Measurements from ENCODE around the gene SMG6.

SMG6 gene

GRCh38 chr17:2082003-2082781 lies 221.4 kb downstream of the SMG6 start:
- Histone ChIP-seq H3K9me3 (ENCODE audit: control insufficient read depth, low read length) (no peaks in the 10 kb centered on the region), H3K27ac (ENCODE audit: insufficient read depth, low read depth, low read length, poor library complexity, severe bottlenecking) (no peak overlapping the region), H3K4me1 (ENCODE audit: control insufficient read depth, insufficient read depth, low read length) (no peaks in the 10 kb centered on the region), H3K36me3 (ENCODE audit: control insufficient read depth, insufficient read depth, low read length) (peaks cover 13% of the 10 kb centered on the region), H3K4me3 (ENCODE audit: insufficient read depth, low read depth, low read length) (no peak overlapping the region), H3K27me3 (ENCODE audit: control insufficient read depth, insufficient read depth, low read length, poor library complexity, severe bottlenecking) (no peaks in the 10 kb centered on the region)
- WGBS, 2 experiments, result 86 to 87% methylated on average over 9 of the region's 9 CpGs

GRCh38 chr17:2081564-2081963 lies 222.0 kb downstream of the SMG6 start:
- Histone ChIP-seq H3K4me1 (ENCODE audit: control insufficient read depth, insufficient read depth, low read length) (no peaks in the 10 kb centered on the region), H3K9me3 (ENCODE audit: control insufficient read depth, low read length) (no peaks in the 10 kb centered on the region), H3K27me3 (ENCODE audit: control insufficient read depth, insufficient read depth, low read length, poor library complexity, severe bottlenecking) (no peaks in the 10 kb centered on the region), H3K36me3 (ENCODE audit: control insufficient read depth, insufficient read depth, low read length) (peaks cover 15% of the 10 kb centered on the region), H3K27ac (ENCODE audit: insufficient read depth, low read depth, low read length, poor library complexity, severe bottlenecking) (no peak overlapping the region), H3K4me3 (ENCODE audit: insufficient read depth, low read depth, low read length) (no peak overlapping the region)
- 94 to 97% methylated on average over 9 of the region's 9 CpGs for WGBS, 2 experiments

- WGBS, 2 experiments, result 94 to 95% methylated on average over 8 of the region's 8 CpGs
Observed at GRCh38 chr17:2077040-2077439, 226.5 kb downstream of the SMG6 start.

GRCh38 chr17:2076087-2076984 lies 227.2 kb downstream of the SMG6 start:
- no peak overlapping the region for H3K27ac ChIP-seq (ENCODE audit: insufficient read depth, low read depth, low read length, poor library complexity, severe bottlenecking)
- H3K4me3 ChIP-seq (ENCODE audit: insufficient read depth, low read depth, low read length), result no peak overlapping the region
- no peaks in the 10 kb centered on the region for H3K27me3 ChIP-seq (ENCODE audit: control insufficient read depth, insufficient read depth, low read length, poor library complexity, severe bottlenecking)
- peaks cover 10% of the 10 kb centered on the region for H3K4me1 ChIP-seq (ENCODE audit: control insufficient read depth, insufficient read depth, low read length)
- no peaks in the 10 kb centered on the region for H3K9me3 ChIP-seq (ENCODE audit: control insufficient read depth, low read length)
- 93 to 96% methylated on average over 17 of the region's 17 CpGs for WGBS, 2 experiments
- peaks cover 11% of the 10 kb centered on the region for H3K36me3 ChIP-seq (ENCODE audit: control insufficient read depth, insufficient read depth, low read length)

More at GRCh38 chr17:2077040-2077439, 226.5 kb downstream of the SMG6 start:
- peaks cover 10% of the 10 kb centered on the region for H3K4me1 ChIP-seq (ENCODE audit: control insufficient read depth, insufficient read depth, low read length)
- peaks cover 14% of the 10 kb centered on the region for H3K36me3 ChIP-seq (ENCODE audit: control insufficient read depth, insufficient read depth, low read length)
- no peak overlapping the region for H3K4me3 ChIP-seq (ENCODE audit: insufficient read depth, low read depth, low read length)
- H3K9me3 ChIP-seq (ENCODE audit: control insufficient read depth, low read length), result no peaks in the 10 kb centered on the region
- no peak overlapping the region for H3K27ac ChIP-seq (ENCODE audit: insufficient read depth, low read depth, low read length, poor library complexity, severe bottlenecking)
- H3K27me3 ChIP-seq (ENCODE audit: control insufficient read depth, insufficient read depth, low read length, poor library complexity, severe bottlenecking), result no peaks in the 10 kb centered on the region

GRCh38 chr17:2075336-2076086 lies 228.1 kb downstream of the SMG6 start:
- peaks cover 12% of the 10 kb centered on the region for H3K36me3 ChIP-seq (ENCODE audit: control insufficient read depth, insufficient read depth, low read length)
- no peak overlapping the region for H3K4me3 ChIP-seq (ENCODE audit: insufficient read depth, low read depth, low read length)
- H3K27me3 ChIP-seq (ENCODE audit: control insufficient read depth, insufficient read depth, low read length, poor library complexity, severe bottlenecking), result no peaks in the 10 kb centered on the region
- peaks cover 10% of the 10 kb centered on the region for H3K4me1 ChIP-seq (ENCODE audit: control insufficient read depth, insufficient read depth, low read length)
- H3K9me3 ChIP-seq (ENCODE audit: control insufficient read depth, low read length), result no peaks in the 10 kb centered on the region
- WGBS, 2 experiments, result 79 to 80% methylated on average over 13 of the region's 13 CpGs
- H3K27ac ChIP-seq (ENCODE audit: insufficient read depth, low read depth, low read length, poor library complexity, severe bottlenecking), result no peak overlapping the region

GRCh38 chr17:2074919-2075318 lies 228.7 kb downstream of the SMG6 start:
- Histone ChIP-seq H3K27ac (ENCODE audit: insufficient read depth, low read depth, low read length, poor library complexity, severe bottlenecking) (no peak overlapping the region), H3K4me3 (ENCODE audit: insufficient read depth, low read depth, low read length) (no peak overlapping the region), H3K27me3 (ENCODE audit: control insufficient read depth, insufficient read depth, low read length, poor library complexity, severe bottlenecking) (no peaks in the 10 kb centered on the region), H3K36me3 (ENCODE audit: control insufficient read depth, insufficient read depth, low read length) (peaks cover 12% of the 10 kb centered on the region), H3K9me3 (ENCODE audit: control insufficient read depth, low read length) (no peaks in the 10 kb centered on the region), H3K4me1 (ENCODE audit: control insufficient read depth, insufficient read depth, low read length) (peaks cover 10% of the 10 kb centered on the region)
- WGBS, 2 experiments, result 80 to 85% methylated on average over 10 of the region's 10 CpGs

GRCh38 chr17:2071455-2072281 lies 231.9 kb downstream of the SMG6 start:
- Histone ChIP-seq H3K27ac (ENCODE audit: insufficient read depth, low read depth, low read length, poor library complexity, severe bottlenecking) (no peak overlapping the region), H3K4me3 (ENCODE audit: insufficient read depth, low read depth, low read length) (no peak overlapping the region), H3K9me3 (ENCODE audit: control insufficient read depth, low read length) (no peaks in the 10 kb centered on the region), H3K27me3 (ENCODE audit: control insufficient read depth, insufficient read depth, low read length, poor library complexity, severe bottlenecking) (no peaks in the 10 kb centered on the region), H3K4me1 (ENCODE audit: control insufficient read depth, insufficient read depth, low read length) (peaks cover 14% of the 10 kb centered on the region), H3K36me3 (ENCODE audit: control insufficient read depth, insufficient read depth, low read length) (peaks cover 3% of the 10 kb centered on the region)
- 93 to 96% methylated on average over 31 of the region's 31 CpGs for WGBS, 2 experiments

- 91 to 93% methylated on average over 6 of the region's 6 CpGs for WGBS, 2 experiments
- H3K9me3 ChIP-seq (ENCODE audit: control insufficient read depth, low read length), result no peaks in the 10 kb centered on the region
- no peak overlapping the region for H3K4me3 ChIP-seq (ENCODE audit: insufficient read depth, low read depth, low read length)
- H3K4me1 ChIP-seq (ENCODE audit: control insufficient read depth, insufficient read depth, low read length), result peaks cover 12% of the 10 kb centered on the region
- peaks cover 3% of the 10 kb centered on the region for H3K36me3 ChIP-seq (ENCODE audit: control insufficient read depth, insufficient read depth, low read length)
- no peaks in the 10 kb centered on the region for H3K27me3 ChIP-seq (ENCODE audit: control insufficient read depth, insufficient read depth, low read length, poor library complexity, severe bottlenecking)
- H3K27ac ChIP-seq (ENCODE audit: insufficient read depth, low read depth, low read length, poor library complexity, severe bottlenecking), result no peak overlapping the region
Observed at GRCh38 chr17:2071024-2071385, 232.6 kb downstream of the SMG6 start.

- Histone ChIP-seq H3K36me3 (ENCODE audit: control insufficient read depth, insufficient read depth, low read length) (peaks cover 7% of the 10 kb centered on the region), H3K27ac (ENCODE audit: insufficient read depth, low read depth, low read length, poor library complexity, severe bottlenecking) (no peak overlapping the region), H3K4me1 (ENCODE audit: control insufficient read depth, insufficient read depth, low read length) (peaks cover 6% of the 10 kb centered on the region), H3K27me3 (ENCODE audit: control insufficient read depth, insufficient read depth, low read length, poor library complexity, severe bottlenecking) (no peaks in the 10 kb centered on the region), H3K9me3 (ENCODE audit: control insufficient read depth, low read length) (no peaks in the 10 kb centered on the region), H3K4me3 (ENCODE audit: insufficient read depth, low read depth, low read length) (no peak overlapping the region)
- 89 to 90% methylated on average over 13 of the region's 13 CpGs for WGBS, 2 experiments
Observed at GRCh38 chr17:2070241-2071023, 233.2 kb downstream of the SMG6 start.

Data from ectodermal cell (in vitro differentiated cells).